Measurements from ENCODE around the gene CACNA2D2.

DNA sequence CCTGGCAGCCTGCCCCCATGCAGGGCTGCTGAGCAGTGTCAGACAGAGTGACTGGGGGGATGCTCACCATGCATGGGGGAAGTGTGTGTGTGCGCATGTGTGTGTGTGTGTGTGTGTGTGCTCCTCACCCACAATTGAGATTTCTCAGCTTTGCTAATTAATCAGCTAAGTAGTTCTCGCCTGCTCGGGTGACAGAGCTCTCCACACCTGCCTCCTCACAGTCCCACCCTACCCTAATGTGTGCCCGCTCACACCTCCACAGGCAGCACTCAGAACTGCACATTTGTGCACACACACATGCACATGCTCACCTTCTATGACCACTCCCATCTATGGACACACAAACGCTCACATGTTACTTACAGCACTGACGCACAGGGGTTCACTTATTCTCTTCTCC, 37.3 kb downstream of the CACNA2D2 start:
- TF ChIP-seq, protein P1, sequence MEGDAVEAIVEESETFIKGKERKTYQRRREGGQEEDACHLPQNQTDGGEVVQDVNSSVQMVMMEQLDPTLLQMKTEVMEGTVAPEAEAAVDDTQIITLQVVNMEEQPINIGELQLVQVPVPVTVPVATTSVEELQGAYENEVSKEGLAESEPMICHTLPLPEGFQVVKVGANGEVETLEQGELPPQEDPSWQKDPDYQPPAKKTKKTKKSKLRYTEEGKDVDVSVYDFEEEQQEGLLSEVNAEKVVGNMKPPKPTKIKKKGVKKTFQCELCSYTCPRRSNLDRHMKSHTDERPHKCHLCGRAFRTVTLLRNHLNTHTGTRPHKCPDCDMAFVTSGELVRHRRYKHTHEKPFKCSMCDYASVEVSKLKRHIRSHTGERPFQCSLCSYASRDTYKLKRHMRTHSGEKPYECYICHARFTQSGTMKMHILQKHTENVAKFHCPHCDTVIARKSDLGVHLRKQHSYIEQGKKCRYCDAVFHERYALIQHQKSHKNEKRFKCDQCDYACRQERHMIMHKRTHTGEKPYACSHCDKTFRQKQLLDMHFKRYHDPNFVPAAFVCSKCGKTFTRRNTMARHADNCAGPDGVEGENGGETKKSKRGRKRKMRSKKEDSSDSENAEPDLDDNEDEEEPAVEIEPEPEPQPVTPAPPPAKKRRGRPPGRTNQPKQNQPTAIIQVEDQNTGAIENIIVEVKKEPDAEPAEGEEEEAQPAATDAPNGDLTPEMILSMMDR (IDR thresholded peaks at IDR 0.05; ENCODE audit: poor library complexity) = no peak
- no peak for TF ChIP-seq EZH2 (IDR thresholded peaks at IDR 0.05; ENCODE audit: borderline replicate concordance)
